ENCODE results near the gene PTPRJ.

GRCh38 chr11:48180627-48181026 lies 200.3 kb downstream of the PTPRJ start:
- TF ChIP-seq CTCF (IDR thresholded peaks at IDR 0.05; ENCODE audit: poor library complexity, severe bottlenecking) = no peak
- TF ChIP-seq TAF1 (IDR thresholded peaks at IDR 0.05; ENCODE audit: low read depth) = no peak
- TF ChIP-seq EZH2 (IDR thresholded peaks at IDR 0.05; ENCODE audit: borderline replicate concordance, insufficient read depth, low read length, poor library complexity, severe bottlenecking) = no peak
- TF ChIP-seq RAD21 (conservative IDR thresholded peaks at IDR 0.05) = no peak
- TF ChIP-seq POLR2AphosphoS5 (IDR thresholded peaks at IDR 0.05) = no peak
